DOHH2 (cell line): ENCODE measurements around the gene EVC.

Experiments
- EZH2phosphoT487 ChIP-seq: fragments of 200-600 bp; sonication (generic); IDR thresholded peaks from 2 replicates; pipeline ENCODE4 v1.6.1; 2017; ENCODE audit warnings: borderline replicate concordance, mild to moderate bottlenecking, antibody characterized with exemption, low read length, moderate library complexity, mixed read lengths
- TF ChIP-seq, protein P1 (sequence below): fragments of 200-600 bp; sonication (generic); IDR thresholded peaks from one replicate; pipeline ENCODE4 v1.5.1; 2014; ENCODE audit warnings: antibody characterized with exemption, mild to moderate bottlenecking, low read depth, low read length; ENCODE audit not compliant: poor library complexity, severe bottlenecking

- TF ChIP-seq, protein P1, sequence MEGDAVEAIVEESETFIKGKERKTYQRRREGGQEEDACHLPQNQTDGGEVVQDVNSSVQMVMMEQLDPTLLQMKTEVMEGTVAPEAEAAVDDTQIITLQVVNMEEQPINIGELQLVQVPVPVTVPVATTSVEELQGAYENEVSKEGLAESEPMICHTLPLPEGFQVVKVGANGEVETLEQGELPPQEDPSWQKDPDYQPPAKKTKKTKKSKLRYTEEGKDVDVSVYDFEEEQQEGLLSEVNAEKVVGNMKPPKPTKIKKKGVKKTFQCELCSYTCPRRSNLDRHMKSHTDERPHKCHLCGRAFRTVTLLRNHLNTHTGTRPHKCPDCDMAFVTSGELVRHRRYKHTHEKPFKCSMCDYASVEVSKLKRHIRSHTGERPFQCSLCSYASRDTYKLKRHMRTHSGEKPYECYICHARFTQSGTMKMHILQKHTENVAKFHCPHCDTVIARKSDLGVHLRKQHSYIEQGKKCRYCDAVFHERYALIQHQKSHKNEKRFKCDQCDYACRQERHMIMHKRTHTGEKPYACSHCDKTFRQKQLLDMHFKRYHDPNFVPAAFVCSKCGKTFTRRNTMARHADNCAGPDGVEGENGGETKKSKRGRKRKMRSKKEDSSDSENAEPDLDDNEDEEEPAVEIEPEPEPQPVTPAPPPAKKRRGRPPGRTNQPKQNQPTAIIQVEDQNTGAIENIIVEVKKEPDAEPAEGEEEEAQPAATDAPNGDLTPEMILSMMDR, result no peak
- no peak for TF ChIP-seq EZH2phosphoT487
These were observed 74.1 kb downstream of the EVC start for GRCh38 chr4:5784960-5785611.
